ENCODE data around the gene MBNL2.
"Not testable (repeated sequence)": the region's sequence is repeated elsewhere in the genome, so short reads cannot be mapped to it uniquely, and the experiment has no call there.

The MBNL2 gene

DNA sequence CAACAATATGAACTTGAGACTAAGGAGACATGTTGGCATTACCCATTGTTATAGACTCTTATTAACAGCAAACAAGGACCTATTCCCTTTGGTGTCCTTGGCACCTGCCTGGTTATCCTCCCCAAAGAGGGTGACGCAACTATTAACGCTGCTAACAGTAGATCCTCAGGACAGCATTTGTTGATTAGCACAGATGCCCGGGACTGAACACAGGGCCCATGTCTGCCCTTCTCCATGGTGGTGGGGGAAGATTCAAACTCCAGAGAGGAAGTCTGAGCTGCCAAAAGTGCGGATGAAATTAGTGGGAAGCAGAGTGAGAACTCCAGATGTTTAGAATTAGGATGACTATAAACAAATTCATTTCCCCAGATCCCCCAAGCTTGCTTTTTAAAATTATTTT, 110.6 kb downstream of the MBNL2 start:
- DNase-seq, result no peak

DNA sequence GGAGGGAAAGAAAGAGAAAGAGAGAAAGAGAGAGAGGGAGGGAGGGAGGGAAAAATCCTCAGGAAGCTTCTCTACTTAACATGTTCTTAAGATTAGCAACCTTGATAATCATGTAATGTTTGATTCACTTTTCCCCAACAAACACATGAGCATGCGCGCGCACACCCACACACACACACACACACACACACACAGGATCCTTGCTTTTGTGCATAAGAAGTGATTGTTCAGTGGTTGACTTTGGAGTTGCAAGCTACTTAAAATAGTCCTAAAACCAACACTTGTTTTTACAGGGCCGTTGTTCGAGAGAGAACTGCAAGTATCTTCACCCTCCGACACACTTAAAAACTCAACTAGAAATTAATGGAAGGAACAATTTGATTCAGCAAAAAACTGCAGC, 111.8 kb downstream of the MBNL2 start:
- DNase-seq, result no peak

DNA sequence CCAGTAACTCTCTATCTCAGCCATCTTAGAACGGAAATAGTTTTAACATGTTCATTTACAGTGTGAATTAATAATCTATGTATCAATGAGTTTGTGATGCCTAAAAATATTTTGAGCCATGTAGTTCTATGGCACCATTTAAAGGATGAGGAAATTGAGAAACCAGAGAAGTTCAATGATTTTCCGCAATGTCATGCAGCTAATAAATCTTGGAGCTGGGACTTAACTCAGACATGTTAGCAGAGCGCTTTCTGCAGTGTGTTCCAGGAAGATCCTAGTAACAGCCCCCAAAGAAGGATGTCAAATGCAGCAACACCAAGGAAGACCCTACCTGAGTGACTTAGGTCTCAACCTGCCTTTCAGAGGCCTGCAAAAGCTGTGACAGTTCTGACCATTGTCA, 112.6 kb downstream of the MBNL2 start:
- DNase-seq, result no peak

GRCh38 chr13:97335488-97336134, 113.5 kb downstream of the MBNL2 start:
- no peak for DNase-seq

- DNase-seq, result no peak
These were observed 115.9 kb downstream of the MBNL2 start for GRCh38 chr13:97337985-97338499.

GRCh38 chr13:97338571-97338970, 116.4 kb downstream of the MBNL2 start:
- no peak for DNase-seq

- no peak for DNase-seq
These were observed 117.2 kb downstream of the MBNL2 start for GRCh38 chr13:97339019-97339987.

GRCh38 chr13:97339988-97340749, 118.0 kb downstream of the MBNL2 start:
- no peak for DNase-seq

- no peak for DNase-seq
These were observed 119.0 kb downstream of the MBNL2 start for GRCh38 chr13:97341135-97341534.

- DNase-seq, result no peak
These were observed 120.0 kb downstream of the MBNL2 start for GRCh38 chr13:97342136-97342535.

DNA sequence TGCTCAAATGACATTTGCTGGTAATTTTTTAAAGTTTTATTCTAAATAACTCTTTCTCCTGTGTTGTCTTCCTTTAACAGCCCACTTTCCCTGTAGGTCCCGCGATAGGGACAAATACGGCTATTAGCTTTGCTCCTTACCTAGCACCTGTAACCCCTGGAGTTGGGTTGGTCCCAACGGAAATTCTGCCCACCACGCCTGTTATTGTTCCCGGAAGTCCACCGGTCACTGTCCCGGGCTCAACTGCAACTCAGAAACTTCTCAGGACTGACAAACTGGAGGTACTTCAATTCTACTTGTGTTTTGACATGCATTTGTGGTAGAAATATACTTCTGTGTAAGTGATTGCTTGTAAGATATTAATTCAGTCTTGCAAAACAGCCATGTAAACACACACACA, 120.8 kb downstream of the MBNL2 start:
- no peak for DNase-seq

GRCh38 chr13:97344265-97345175, 122.4 kb downstream of the MBNL2 start:
- DNase-seq, result peak; percentile 29 to 41

DNA sequence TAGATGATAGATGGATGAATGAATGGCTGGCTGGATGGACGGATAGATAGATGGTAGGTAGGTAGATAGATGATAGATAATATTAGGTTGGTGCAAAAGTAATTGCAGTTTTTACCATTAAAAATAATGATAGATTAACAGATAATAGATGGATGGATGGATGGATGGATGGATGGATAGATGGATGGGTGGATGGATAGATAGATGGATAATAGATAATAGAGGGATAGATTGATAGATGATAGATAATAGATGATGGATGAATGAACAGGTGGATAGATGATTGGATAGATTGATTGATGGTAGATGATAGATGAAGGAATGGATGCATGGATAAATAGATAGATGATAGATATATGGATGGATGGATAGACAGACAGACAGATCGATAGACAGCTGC, 124.0 kb downstream of the MBNL2 start:
- no peak for DNase-seq

DNA sequence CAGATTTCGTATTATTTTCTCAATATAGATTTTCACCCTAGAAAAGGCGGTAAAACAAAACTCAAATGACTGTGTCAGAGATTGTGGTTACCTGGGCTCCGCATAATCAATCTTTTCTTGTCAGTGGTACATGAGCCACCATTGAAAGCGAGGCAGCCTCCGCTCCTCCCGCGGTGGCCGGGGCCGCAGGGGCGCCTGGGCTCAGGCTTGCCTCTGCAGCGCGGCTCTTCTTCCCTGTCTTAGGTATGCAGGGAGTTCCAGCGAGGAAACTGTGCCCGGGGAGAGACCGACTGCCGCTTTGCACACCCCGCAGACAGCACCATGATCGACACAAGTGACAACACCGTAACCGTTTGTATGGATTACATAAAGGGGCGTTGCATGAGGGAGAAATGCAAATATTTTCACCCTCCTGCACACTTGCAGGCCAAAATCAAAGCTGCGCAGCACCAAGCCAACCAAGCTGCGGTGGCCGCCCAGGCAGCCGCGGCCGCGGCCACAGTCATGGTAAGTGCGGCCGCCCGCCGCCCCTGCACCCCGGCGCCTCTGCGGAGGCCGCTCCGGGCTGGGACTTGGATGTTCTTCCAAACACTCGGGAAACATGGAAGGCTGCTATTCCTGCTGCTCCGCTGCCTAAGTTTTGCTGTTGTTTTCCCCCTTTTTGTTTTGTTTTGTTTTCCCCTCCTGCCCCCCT, 124.6 kb downstream of the MBNL2 start:
- DNase-seq, result no peak

GRCh38 chr13:97347255-97347932, 125.3 kb downstream of the MBNL2 start:
- DNase-seq, result no peak

DNA sequence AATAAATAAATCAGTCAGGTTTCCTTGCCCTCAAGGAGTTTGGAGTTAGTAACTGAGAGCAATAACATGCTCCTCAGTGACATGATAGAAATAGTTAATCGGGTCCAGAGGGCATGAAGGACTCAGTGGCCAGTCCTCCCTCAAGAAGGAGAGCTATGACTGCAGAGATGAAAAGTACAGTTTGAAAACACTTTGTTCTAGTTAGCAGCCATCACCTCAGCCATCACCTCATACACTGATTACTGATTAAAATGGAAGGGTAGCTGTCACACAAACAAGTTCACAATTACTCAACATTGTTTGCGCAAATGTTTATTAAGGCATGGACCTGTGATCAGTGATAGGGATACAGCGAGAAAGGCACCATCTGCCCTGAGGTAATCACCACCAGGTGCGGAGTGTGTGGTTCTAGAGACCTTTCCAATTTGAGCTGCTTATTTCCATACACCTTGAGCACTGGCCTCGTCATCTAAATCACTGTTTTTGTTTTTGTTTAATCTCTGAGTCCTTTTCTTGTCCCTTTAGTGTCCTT, 126.5 kb downstream of the MBNL2 start:
- no peak for DNase-seq

DNA sequence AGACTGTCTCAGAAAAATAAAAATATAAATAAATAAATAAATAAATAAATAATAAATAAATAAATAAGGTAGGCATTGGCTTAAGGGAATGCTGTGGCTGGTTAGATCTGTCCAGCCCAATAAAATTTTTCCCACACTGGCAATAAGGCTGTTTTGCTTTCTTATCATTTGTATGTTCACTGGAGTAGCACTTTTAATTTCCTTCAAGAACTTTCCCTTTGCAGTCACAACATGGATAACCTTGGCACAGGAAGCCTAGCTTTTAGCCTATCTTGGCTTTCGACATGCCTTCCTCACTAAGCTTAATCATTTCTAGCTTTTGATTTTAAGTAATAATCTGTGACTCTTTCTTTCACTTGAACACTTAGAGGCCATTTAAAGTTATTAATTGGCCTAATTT, 129.9 kb downstream of the MBNL2 start:
- DNase-seq, result not testable (repeated sequence)

- DNase-seq, result no peak
These were observed 130.7 kb downstream of the MBNL2 start for GRCh38 chr13:97352815-97353214.

DNA sequence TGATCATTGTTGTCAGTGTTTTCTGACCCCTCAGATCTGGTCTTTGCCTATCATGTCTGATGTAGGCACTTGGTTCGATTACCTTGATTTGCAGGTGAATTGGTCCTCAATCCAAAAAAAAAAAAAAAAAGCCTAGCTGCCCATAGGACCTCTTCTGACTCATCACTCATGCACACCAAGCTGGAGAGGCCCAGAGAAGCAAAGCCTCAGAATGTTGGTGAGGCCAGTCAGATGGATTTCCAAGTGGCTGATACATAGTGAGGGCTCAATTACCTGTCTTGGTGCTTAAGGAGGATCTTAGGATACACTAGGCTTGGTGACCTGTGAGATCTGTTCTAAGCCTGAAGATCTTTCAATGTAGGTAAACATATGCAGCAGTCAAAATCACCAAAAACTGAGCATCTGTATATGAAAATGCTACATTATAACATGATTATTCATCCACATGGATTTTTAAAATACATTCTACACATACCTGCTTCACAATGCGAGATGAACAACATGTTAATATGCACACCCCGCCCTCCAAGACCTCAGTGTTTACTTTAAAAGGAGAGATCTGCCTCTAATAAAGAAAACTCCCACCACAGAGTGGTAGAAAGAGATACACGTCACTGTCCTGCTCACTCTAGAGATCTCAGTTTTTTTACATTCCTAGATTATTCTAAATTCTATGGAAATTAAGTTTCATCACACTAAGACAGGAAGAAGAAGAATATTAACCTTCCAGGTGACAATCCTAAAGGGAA, 132.0 kb downstream of the MBNL2 start:
- no peak for DNase-seq

DNA sequence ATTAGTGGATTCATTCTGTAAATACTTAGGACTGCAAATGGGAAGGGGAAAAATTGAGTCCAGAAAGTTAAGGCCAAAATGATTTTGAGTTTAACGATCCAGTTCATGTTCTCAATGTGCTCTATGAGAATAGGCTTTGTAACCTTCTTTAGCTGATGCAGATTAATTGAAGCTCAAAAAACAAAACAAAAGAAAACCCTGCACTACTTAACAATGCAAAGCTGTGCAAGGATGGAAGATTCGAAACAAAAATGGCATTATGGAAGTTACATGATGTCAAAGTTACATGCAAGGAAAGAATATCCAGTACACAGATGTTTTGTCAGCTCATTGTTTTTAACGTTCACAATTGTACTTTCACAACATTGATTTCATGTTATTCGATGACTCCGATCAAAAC, 132.7 kb downstream of the MBNL2 start:
- no peak for DNase-seq

All from AML-193 (cell line).